HepG2 (cell line): Measurements from ENCODE around the gene RAB17.

Experiments used
- EED ChIP-seq: sonication (generic); formaldehyde crosslinking; IDR thresholded peaks from 2 replicates; pipeline ENCODE4 v1.5.0; 2020; ENCODE audit warnings: mild to moderate bottlenecking, missing genetic modification reagents
- NCOA2 ChIP-seq: sonication (generic); formaldehyde crosslinking; IDR thresholded peaks from 2 replicates; pipeline ENCODE4 v1.8.0; 2022; ENCODE audit warnings: inconsistent platforms
- NONO ChIP-seq, 2 experiments: fragments of 450-650 bp in 1 of 2; sonication (generic) in 1 of 2; formaldehyde crosslinking in 1 of 2; IDR thresholded peaks in 1 of 2; conservative IDR thresholded peaks in 1 of 2; 2 replicates each; pipeline versions ENCODE4 v1.6.1 to v1.8.0; 2017 to 2022; ENCODE audit warnings: mild to moderate bottlenecking in 1 of 2, missing genetic modification reagents in 1 of 2, moderate library complexity in 1 of 2
- SP1 ChIP-seq, 2 experiments: fragments of 450-650 bp in 1 of 2; sonication (generic) in 1 of 2; formaldehyde crosslinking in 1 of 2; IDR thresholded peaks; 2 replicates each; pipeline versions ENCODE4 v1.4.0 to v1.6.1; 2016 to 2020; ENCODE audit warnings: missing genetic modification reagents in 1 of 2
- TMF1 ChIP-seq: sonication (generic); formaldehyde crosslinking; IDR thresholded peaks from 2 replicates; pipeline ENCODE4 v1.8.1; 2022; ENCODE audit warnings: low read depth, missing genetic modification reagents
- TP53 ChIP-seq: sonication (generic); formaldehyde crosslinking; conservative IDR thresholded peaks from 2 replicates; pipeline ENCODE4 v1.4.0; 2020; ENCODE audit warnings: missing genetic modification reagents
- ZNF619 ChIP-seq: sonication (generic); formaldehyde crosslinking; IDR thresholded peaks from 2 replicates; pipeline ENCODE4 v1.4.0; 2020; ENCODE audit warnings: mild to moderate bottlenecking, missing genetic modification reagents

GRCh38 chr2:237613679-237614078, 23.1 kb upstream of the RAB17 start:
- no peak for TF ChIP-seq ZNF619 (CRISPR knock-in tag)
- no peak for TF ChIP-seq TP53 (CRISPR knock-in tag)
- no peak for TF ChIP-seq SP1 (IDR thresholded peaks at IDR 0.05)
- TF ChIP-seq SP1 (CRISPR knock-in tag; IDR thresholded peaks at IDR 0.05), result no peak
- no peak for TF ChIP-seq NCOA2 (CRISPR knock-in tag)
- no peak for TF ChIP-seq TMF1 (CRISPR knock-in tag)
- TF ChIP-seq NONO (IDR thresholded peaks at IDR 0.05), result no peak
- no peak; the same call in 1 of the 2 replicates for TF ChIP-seq NONO (CRISPR knock-in tag; conservative IDR thresholded peaks at IDR 0.05)
- no peak for TF ChIP-seq EED (CRISPR knock-in tag)
